ENCODE results near the gene PDZK1IP1. TPM values are rescaled to one million over a fixed set of nuclear protein-coding genes. Genes with fewer than 3 reads are reported as not detected.

Gene PDZK1IP1, protein sequence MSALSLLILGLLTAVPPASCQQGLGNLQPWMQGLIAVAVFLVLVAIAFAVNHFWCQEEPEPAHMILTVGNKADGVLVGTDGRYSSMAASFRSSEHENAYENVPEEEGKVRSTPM
- polyA plus RNA-seq (2012; ENCODE audit: insufficient read length, low read depth): not detected

DNA sequence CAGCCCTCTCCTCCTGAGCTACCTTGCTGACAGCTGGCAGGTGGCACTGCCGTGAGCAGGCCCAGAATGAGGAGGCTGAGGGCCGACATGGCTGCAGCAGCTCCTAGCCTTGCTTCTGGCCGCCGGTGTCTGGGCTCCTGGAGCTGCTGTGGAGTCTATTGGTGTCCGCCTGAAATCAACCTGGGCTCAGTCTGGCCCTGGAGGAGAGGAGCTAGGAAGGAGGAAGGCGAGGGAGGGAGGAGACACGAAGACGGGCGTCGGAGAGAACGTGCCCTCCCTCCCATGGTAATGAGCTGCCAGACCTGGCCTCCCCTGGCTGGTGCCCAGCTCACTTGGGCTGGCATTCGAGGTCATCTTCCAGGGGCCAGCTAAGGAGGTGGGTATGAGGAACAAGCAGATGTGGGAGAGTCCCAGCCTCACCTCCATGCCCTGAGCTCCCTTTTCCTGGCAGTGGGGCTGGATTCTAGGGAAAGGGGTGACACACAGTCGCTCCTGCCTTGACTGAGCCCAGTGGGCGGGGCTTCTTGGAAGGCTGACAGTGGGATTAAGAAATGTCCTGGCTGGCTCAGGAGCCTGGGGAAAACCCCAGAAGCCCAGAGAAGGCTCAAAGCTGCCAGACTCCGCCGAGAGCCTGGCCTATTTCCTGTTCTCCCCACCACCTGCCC, at the start of gene PDZK1IP1:
Gene PDZK1IP1, minus strand, starts transcription at position 193 of the 665 bp plus-strand sequence. Its CDS starts 104 bp downstream, at position 89.
- no peak for TF ChIP-seq SIN3A (IDR thresholded peaks at IDR 0.05; ENCODE audit: borderline replicate concordance, insufficient read depth, low read length)
- TF ChIP-seq TAF1 (IDR thresholded peaks at IDR 0.05; ENCODE audit: borderline replicate concordance, insufficient read depth, low read length): no peak
- no peak for TF ChIP-seq POLR2AphosphoS5 (IDR thresholded peaks at IDR 0.05; ENCODE audit: low read depth, low read length)
- TF ChIP-seq, protein P1, sequence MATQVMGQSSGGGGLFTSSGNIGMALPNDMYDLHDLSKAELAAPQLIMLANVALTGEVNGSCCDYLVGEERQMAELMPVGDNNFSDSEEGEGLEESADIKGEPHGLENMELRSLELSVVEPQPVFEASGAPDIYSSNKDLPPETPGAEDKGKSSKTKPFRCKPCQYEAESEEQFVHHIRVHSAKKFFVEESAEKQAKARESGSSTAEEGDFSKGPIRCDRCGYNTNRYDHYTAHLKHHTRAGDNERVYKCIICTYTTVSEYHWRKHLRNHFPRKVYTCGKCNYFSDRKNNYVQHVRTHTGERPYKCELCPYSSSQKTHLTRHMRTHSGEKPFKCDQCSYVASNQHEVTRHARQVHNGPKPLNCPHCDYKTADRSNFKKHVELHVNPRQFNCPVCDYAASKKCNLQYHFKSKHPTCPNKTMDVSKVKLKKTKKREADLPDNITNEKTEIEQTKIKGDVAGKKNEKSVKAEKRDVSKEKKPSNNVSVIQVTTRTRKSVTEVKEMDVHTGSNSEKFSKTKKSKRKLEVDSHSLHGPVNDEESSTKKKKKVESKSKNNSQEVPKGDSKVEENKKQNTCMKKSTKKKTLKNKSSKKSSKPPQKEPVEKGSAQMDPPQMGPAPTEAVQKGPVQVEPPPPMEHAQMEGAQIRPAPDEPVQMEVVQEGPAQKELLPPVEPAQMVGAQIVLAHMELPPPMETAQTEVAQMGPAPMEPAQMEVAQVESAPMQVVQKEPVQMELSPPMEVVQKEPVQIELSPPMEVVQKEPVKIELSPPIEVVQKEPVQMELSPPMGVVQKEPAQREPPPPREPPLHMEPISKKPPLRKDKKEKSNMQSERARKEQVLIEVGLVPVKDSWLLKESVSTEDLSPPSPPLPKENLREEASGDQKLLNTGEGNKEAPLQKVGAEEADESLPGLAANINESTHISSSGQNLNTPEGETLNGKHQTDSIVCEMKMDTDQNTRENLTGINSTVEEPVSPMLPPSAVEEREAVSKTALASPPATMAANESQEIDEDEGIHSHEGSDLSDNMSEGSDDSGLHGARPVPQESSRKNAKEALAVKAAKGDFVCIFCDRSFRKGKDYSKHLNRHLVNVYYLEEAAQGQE (IDR thresholded peaks at IDR 0.05; ENCODE audit: insufficient read depth in 1 of 2, low read depth in 2 of 2, low read length in 2 of 2): no peak
- no peak for TF ChIP-seq FOXP2 (optimal IDR thresholded peaks at IDR 0.05; ENCODE audit: borderline replicate concordance, extremely low read depth, extremely low read length, insufficient read depth)

DNA sequence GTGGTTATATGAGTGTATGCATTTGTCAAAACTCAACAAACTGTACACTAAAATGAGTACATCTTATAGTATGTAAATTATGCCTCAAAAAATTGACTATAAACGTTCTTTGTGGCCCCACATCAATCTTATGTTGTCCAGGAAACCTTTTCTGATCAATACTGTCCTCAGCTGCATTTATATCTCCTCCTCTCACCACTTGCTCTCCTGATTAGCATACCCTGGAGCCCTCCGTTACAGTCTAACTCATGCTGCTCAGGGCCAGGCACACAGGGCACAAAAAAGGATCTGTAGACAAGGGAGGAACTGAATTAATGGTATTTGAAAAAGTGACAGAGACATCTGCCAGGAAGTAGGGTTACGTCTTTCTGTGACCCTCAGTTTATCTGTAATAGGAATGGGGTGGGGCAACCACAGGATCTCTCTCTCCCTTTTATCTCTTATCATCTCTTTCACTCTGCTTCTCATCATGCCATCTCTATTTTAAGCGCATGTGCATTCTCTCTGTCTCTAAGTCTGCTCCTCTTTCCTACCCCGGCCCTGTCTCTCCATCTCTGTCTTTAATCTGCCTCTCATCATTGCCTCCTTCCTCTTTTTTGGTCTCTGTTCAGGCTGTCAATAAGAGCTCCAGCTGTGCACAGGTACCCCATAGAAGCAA, 49.2 kb upstream of the PDZK1IP1 start:
- TF ChIP-seq FOXP2 (optimal IDR thresholded peaks at IDR 0.05; ENCODE audit: borderline replicate concordance, extremely low read depth, extremely low read length, insufficient read depth): no peak
- no peak for TF ChIP-seq TAF1 (IDR thresholded peaks at IDR 0.05; ENCODE audit: borderline replicate concordance, insufficient read depth, low read length)
- TF ChIP-seq, protein P1 (IDR thresholded peaks at IDR 0.05; ENCODE audit: insufficient read depth in 1 of 2, low read depth in 2 of 2, low read length in 2 of 2): no peak
- no peak for TF ChIP-seq SIN3A (IDR thresholded peaks at IDR 0.05; ENCODE audit: borderline replicate concordance, insufficient read depth, low read length)
- no peak for TF ChIP-seq POLR2AphosphoS5 (IDR thresholded peaks at IDR 0.05; ENCODE audit: low read depth, low read length)

DNA sequence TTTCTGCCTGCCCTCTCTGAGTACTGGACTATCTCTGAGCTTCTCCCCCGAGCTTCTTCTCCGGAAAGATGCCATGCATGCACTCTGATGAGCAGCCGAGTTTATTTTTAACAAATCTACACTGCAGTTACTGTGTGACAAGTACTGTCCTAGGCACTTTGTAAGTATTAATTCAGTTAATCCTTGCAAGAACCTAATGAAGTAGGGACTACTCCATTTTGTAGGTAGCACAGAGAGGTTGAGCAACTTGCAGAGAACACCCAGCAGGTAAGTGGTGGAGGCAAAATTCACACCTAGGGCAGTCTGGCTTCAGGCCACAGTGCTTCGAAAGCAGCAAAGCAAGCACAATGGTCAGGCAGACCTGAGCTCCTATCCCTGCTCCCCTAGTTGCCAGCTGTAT, 46.0 kb upstream of the PDZK1IP1 start:
- TF ChIP-seq, protein P1 (IDR thresholded peaks at IDR 0.05; ENCODE audit: insufficient read depth in 1 of 2, low read depth in 2 of 2, low read length in 2 of 2): no peak
- TF ChIP-seq POLR2AphosphoS5 (IDR thresholded peaks at IDR 0.05; ENCODE audit: low read depth, low read length): no peak
- no peak for TF ChIP-seq TAF1 (IDR thresholded peaks at IDR 0.05; ENCODE audit: borderline replicate concordance, insufficient read depth, low read length)
- no peak for TF ChIP-seq FOXP2 (optimal IDR thresholded peaks at IDR 0.05; ENCODE audit: borderline replicate concordance, extremely low read depth, extremely low read length, insufficient read depth)
- TF ChIP-seq SIN3A (IDR thresholded peaks at IDR 0.05; ENCODE audit: borderline replicate concordance, insufficient read depth, low read length): no peak

DNA sequence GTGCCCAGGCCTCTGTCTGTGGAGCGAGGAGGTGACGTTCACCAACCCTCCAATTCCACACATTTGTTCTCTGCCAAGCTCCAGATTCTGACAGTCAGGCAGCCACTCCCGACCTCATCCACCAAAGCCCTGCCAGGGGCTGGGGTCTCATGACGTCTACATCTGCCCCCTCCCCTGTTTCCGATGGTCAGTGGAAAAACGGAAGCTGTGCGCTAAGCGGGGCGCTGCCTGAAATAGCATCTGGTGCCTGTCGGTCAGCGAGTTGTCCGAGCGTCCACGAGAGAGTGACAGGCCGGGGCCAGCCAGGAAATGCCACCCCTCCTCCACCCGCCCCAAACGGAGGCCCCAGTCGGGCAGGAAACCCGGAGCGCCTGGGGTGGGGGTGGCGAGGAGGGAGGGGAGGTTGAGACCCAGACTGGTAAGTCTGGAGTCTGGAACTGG, 45.4 kb upstream of the PDZK1IP1 start:
- TF ChIP-seq TAF1 (IDR thresholded peaks at IDR 0.05; ENCODE audit: borderline replicate concordance, insufficient read depth, low read length) (no peak), FOXP2 (optimal IDR thresholded peaks at IDR 0.05; ENCODE audit: borderline replicate concordance, extremely low read depth, extremely low read length, insufficient read depth) (no peak), POLR2AphosphoS5 (IDR thresholded peaks at IDR 0.05; ENCODE audit: low read depth, low read length) (no peak), SIN3A (IDR thresholded peaks at IDR 0.05; ENCODE audit: borderline replicate concordance, insufficient read depth, low read length) (no peak)
- TF ChIP-seq, protein P1 (IDR thresholded peaks at IDR 0.05; ENCODE audit: insufficient read depth in 1 of 2, low read depth in 2 of 2, low read length in 2 of 2): no peak

Data from PFSK-1 (cell line).